Panc1 (cell line): ENCODE data around the gene GRIP1.

Experiments used
- POLR2AphosphoS5 ChIP-seq: IDR thresholded peaks from 2 replicates; pipeline ENCODE4 v1.6.1; 2012; ENCODE audit warnings: mild to moderate bottlenecking, low read depth, low read length, moderate library complexity
- TF ChIP-seq, protein P1 (sequence below): fragments of 450-650 bp; IDR thresholded peaks from 2 replicates; pipeline ENCODE4 v1.5.1; 2017; ENCODE audit warnings: mild to moderate bottlenecking

DNA sequence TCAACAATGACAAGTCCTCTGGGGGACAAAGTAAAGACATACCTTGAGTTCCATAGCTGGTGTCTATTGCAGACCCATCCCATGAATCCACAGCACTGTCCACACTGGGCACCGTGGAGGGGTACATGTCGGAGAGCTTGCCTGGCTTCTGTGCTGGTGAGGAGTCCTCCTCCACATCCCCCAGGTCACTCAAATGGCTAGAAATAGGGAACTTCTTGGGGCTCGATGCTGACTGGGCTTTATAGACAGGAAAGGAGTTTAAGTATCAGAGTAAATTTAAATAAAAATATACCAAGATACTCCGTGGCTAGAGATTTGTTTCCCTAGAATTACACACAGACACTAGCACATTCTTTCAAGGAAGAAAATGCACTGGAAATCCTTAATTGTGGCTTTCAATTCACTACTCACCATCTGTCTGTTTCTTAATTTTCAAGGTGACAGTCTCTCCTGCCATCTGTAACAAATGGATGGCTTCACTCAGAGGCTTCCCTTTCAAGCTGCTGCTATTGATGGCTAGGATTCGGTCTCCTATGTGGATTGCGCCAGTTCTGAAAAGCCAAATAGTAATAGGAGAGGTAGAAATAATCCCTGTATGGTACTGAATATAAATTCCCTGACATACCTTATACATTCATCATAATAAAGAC lies 286.5 kb downstream of the GRIP1 start:
- TF ChIP-seq, protein P1, sequence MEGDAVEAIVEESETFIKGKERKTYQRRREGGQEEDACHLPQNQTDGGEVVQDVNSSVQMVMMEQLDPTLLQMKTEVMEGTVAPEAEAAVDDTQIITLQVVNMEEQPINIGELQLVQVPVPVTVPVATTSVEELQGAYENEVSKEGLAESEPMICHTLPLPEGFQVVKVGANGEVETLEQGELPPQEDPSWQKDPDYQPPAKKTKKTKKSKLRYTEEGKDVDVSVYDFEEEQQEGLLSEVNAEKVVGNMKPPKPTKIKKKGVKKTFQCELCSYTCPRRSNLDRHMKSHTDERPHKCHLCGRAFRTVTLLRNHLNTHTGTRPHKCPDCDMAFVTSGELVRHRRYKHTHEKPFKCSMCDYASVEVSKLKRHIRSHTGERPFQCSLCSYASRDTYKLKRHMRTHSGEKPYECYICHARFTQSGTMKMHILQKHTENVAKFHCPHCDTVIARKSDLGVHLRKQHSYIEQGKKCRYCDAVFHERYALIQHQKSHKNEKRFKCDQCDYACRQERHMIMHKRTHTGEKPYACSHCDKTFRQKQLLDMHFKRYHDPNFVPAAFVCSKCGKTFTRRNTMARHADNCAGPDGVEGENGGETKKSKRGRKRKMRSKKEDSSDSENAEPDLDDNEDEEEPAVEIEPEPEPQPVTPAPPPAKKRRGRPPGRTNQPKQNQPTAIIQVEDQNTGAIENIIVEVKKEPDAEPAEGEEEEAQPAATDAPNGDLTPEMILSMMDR = no peak
- TF ChIP-seq POLR2AphosphoS5 = no peak
